ENCODE measurements around the gene SPG11.

The SPG11 gene

DNA sequence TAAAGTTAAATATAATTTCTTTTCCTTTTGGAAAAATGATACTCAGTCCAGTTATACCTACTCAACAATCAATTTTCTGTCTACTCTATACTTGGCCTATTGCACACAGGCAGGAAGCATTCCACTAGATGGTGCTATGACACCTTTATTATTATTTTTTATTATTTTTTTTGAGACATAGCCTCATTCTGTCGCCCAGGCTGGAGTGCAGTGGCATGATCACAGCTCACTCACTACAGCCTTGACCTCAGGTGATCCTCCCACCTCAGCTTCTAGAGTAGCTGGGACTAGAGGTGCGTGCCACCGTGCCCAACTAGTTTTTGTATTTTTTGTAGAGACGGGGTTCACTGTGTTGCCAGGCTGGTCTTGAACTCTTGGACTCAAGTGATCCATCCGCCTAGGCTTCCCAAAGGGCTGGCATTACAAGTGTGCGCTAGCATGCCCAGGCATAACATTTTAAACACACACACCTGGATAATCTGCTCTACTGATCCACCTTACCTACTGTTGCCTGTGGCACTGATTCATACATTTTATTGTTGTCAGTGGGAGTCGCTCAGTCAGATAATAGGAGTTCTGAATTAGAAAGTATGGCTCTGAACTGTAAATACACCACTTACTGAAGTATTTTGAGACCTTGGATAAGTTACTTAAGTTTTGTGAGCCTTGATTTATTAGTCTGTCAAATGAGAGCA, 70.3 kb downstream of the SPG11 start:
- Histone ChIP-seq H3K4me1 (ENCODE audit: low read length) (peaks cover 18% of the 10 kb centered on the region), H3K4me2 (ENCODE audit: low read length) (no peak overlapping the region), H2AFZ (ENCODE audit: low read depth, low read length) (no peak overlapping the region), H3K79me2 (ENCODE audit: low read length) (no peaks in the 10 kb centered on the region), H3K4me3 (ENCODE audit: low read length) (no peak overlapping the region), H3K36me3 (replicated peaks; ENCODE audit: low read depth, low read length) (peaks cover 55% of the 10 kb centered on the region), H3K27ac (ENCODE audit: low read length) (no peak overlapping the region), H3K27me3 (ENCODE audit: low read depth, low read length) (no peaks in the 10 kb centered on the region), H4K20me1 (ENCODE audit: insufficient read depth, low read length) (no peaks in the 10 kb centered on the region), H3K9ac (ENCODE audit: low read length) (no peak overlapping the region), H3K9me3 (ENCODE audit: insufficient read depth, low read length) (no peaks in the 10 kb centered on the region)
- no peak for TF ChIP-seq EZH2phosphoT487 (IDR thresholded peaks at IDR 0.05; ENCODE audit: low read depth)
- TF ChIP-seq, protein P1, sequence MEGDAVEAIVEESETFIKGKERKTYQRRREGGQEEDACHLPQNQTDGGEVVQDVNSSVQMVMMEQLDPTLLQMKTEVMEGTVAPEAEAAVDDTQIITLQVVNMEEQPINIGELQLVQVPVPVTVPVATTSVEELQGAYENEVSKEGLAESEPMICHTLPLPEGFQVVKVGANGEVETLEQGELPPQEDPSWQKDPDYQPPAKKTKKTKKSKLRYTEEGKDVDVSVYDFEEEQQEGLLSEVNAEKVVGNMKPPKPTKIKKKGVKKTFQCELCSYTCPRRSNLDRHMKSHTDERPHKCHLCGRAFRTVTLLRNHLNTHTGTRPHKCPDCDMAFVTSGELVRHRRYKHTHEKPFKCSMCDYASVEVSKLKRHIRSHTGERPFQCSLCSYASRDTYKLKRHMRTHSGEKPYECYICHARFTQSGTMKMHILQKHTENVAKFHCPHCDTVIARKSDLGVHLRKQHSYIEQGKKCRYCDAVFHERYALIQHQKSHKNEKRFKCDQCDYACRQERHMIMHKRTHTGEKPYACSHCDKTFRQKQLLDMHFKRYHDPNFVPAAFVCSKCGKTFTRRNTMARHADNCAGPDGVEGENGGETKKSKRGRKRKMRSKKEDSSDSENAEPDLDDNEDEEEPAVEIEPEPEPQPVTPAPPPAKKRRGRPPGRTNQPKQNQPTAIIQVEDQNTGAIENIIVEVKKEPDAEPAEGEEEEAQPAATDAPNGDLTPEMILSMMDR (IDR thresholded peaks at IDR 0.05; ENCODE audit: low read depth, low read length): peak; percentile 46

DNA sequence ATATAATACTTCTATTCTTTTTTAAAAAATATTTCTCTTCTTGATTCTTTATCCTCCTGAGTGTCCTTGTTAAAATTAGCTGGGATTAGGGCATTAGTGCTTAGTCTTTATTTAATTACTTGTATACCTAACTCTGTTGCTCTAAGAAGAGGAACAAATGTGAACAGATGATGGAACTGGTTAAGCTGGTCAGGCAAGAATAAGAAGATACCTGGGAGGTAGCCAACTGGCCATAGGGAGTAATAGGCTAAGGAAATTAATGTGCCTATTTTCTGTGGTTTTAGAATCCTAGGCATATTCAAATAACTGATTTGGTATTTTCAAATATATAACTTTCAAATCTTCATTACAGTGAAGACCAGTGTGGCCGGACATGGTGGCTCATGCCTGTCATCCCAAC, 72.1 kb downstream of the SPG11 start:
- H3K27ac ChIP-seq (ENCODE audit: low read length): no peak overlapping the region
- no peaks in the 10 kb centered on the region for H3K9me3 ChIP-seq (ENCODE audit: insufficient read depth, low read length)
- no peak overlapping the region for H3K4me3 ChIP-seq (ENCODE audit: low read length)
- peaks cover 12% of the 10 kb centered on the region for H3K4me1 ChIP-seq (ENCODE audit: low read length)
- no peak overlapping the region for H3K9ac ChIP-seq (ENCODE audit: low read length)
- H4K20me1 ChIP-seq (ENCODE audit: insufficient read depth, low read length): no peaks in the 10 kb centered on the region
- H3K27me3 ChIP-seq (ENCODE audit: low read depth, low read length): no peaks in the 10 kb centered on the region
- H3K79me2 ChIP-seq (ENCODE audit: low read length): no peaks in the 10 kb centered on the region
- peaks cover 53% of the 10 kb centered on the region for H3K36me3 ChIP-seq (replicated peaks; ENCODE audit: low read depth, low read length)
- no peak overlapping the region for H3K4me2 ChIP-seq (ENCODE audit: low read length)
- no peak for TF ChIP-seq EZH2phosphoT487 (IDR thresholded peaks at IDR 0.05; ENCODE audit: low read depth)
- TF ChIP-seq, protein P1 (IDR thresholded peaks at IDR 0.05; ENCODE audit: low read depth, low read length): no peak
- no peak overlapping the region for H2AFZ ChIP-seq (ENCODE audit: low read depth, low read length)

DNA sequence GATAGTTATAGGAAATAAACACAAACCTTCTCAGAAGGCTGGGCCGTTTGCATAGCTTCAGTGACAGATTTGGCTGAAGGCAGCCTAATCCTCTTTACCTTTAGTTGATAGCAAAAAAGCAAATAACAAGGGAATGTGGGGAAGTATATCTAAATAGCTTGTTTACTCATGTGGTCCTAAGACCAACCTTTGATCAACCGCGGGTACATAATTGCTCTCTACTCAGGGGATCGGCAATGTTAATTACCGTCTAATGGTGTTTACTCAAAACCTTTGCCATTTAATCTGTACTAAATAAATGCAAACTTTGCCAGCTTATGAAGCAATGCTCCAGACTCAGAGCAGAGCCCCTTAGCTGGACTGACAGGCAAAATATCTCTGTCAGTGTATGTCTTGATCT, 74.9 kb downstream of the SPG11 start:
- H3K4me2 ChIP-seq (ENCODE audit: low read length): no peak overlapping the region
- H3K36me3 ChIP-seq (replicated peaks; ENCODE audit: low read depth, low read length): peaks cover 49% of the 10 kb centered on the region
- no peaks in the 10 kb centered on the region for H3K79me2 ChIP-seq (ENCODE audit: low read length)
- no peaks in the 10 kb centered on the region for H3K27me3 ChIP-seq (ENCODE audit: low read depth, low read length)
- no peaks in the 10 kb centered on the region for H4K20me1 ChIP-seq (ENCODE audit: insufficient read depth, low read length)
- no peak overlapping the region for H3K4me3 ChIP-seq (ENCODE audit: low read length)
- no peaks in the 10 kb centered on the region for H3K4me1 ChIP-seq (ENCODE audit: low read length)
- no peak overlapping the region for H3K9ac ChIP-seq (ENCODE audit: low read length)
- H2AFZ ChIP-seq (ENCODE audit: low read depth, low read length): no peak overlapping the region
- no peaks in the 10 kb centered on the region for H3K9me3 ChIP-seq (ENCODE audit: insufficient read depth, low read length)
- no peak overlapping the region for H3K27ac ChIP-seq (ENCODE audit: low read length)
- TF ChIP-seq EZH2phosphoT487 (IDR thresholded peaks at IDR 0.05; ENCODE audit: low read depth): no peak
- TF ChIP-seq, protein P1 (IDR thresholded peaks at IDR 0.05; ENCODE audit: low read depth, low read length): no peak

DNA sequence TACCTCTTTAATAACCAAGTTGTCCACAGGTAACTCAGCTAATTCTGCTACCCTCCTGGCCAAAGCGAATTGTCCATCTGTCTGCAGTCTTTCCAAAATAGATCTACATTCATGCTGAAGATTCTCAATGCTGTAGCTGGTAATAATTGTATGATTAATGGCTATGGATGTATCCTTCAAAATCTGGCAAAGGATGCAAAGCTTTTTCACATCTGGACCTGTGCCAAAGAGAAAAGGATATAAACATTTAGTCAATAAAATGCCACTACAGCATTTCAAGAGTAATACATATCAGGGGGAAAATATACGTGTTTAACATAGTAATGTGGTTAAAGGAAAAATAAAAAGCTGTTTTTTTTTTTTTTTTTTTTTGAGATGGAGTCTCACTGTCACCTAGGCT, 77.8 kb downstream of the SPG11 start:
- Histone ChIP-seq H3K79me2 (ENCODE audit: low read length) (no peaks in the 10 kb centered on the region), H3K9me3 (ENCODE audit: insufficient read depth, low read length) (no peaks in the 10 kb centered on the region), H3K9ac (ENCODE audit: low read length) (no peak overlapping the region), H3K4me3 (ENCODE audit: low read length) (no peak overlapping the region), H2AFZ (ENCODE audit: low read depth, low read length) (no peak overlapping the region), H4K20me1 (ENCODE audit: insufficient read depth, low read length) (no peaks in the 10 kb centered on the region), H3K4me1 (ENCODE audit: low read length) (no peaks in the 10 kb centered on the region), H3K27ac (ENCODE audit: low read length) (no peak overlapping the region), H3K36me3 (replicated peaks; ENCODE audit: low read depth, low read length) (peaks cover 49% of the 10 kb centered on the region), H3K4me2 (ENCODE audit: low read length) (no peak overlapping the region), H3K27me3 (ENCODE audit: low read depth, low read length) (no peaks in the 10 kb centered on the region)
- TF ChIP-seq, protein P1 (IDR thresholded peaks at IDR 0.05; ENCODE audit: low read depth, low read length): no peak
- TF ChIP-seq EZH2phosphoT487 (IDR thresholded peaks at IDR 0.05; ENCODE audit: low read depth): no peak

Data from OCI-LY3 (cell line).